SU-DHL-6 (cell line): ENCODE results near the gene PROSER3.

Source experiments
- CTCF ChIP-seq: fragments of 200-600 bp; sonication (generic); IDR thresholded peaks from one replicate; pipeline ENCODE4 v1.5.1; 2017; ENCODE audit warnings: antibody characterized with exemption, mild to moderate bottlenecking, low read length, moderate library complexity; ENCODE audit not compliant: insufficient read depth, poor library complexity, severe bottlenecking
- EZH2phosphoT487 ChIP-seq: fragments of 200-600 bp; sonication (generic), shearing (Covaris generic); conservative IDR thresholded peaks from 2 replicates; pipeline ENCODE4 v1.6.1; 2018; ENCODE audit warnings: mild to moderate bottlenecking, antibody characterized with exemption, low read length, moderate library complexity, mixed read lengths

- TF ChIP-seq CTCF, result no peak
- no peak for TF ChIP-seq EZH2phosphoT487
Observed at GRCh38 chr19:35746531-35746930, 11.4 kb upstream of the PROSER3 start.
